NCI-H2029 treated with DMSO at 0.1 percent for 48 hours (cell line): ENCODE results near the gene HPS1.

Experiments used
- DNase-seq: peaks from one replicate; lab custom pipeline; 2025; lab: John Stamatoyannopoulos, UW

HPS1 gene

GRCh38 chr10:98411768-98412167, 35.0 kb downstream of the HPS1 start:
- DNase-seq: no peak

DNA sequence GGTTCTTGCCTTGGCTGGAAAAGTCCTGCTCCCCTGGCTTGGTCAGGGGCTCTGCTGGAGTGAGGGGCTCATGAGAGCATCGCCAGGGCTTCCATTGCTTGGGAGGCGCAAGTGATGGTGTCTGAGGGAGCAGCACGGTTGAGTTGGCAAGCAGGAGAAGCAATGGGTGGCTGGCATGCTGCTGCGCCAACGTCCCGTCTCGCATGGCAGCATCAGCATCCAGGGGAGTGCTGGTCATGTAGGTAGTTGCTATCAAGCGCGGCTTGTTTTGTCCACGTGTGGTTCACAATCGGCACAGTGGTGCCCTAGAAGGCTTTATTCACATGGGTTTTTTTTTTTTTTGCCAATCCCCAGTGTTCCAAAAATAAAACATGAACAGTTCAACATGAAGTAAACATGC, 35.6 kb downstream of the HPS1 start:
- no peak for DNase-seq

- no peak for DNase-seq
These were observed 36.0 kb downstream of the HPS1 start for GRCh38 chr10:98410759-98411158.

DNA sequence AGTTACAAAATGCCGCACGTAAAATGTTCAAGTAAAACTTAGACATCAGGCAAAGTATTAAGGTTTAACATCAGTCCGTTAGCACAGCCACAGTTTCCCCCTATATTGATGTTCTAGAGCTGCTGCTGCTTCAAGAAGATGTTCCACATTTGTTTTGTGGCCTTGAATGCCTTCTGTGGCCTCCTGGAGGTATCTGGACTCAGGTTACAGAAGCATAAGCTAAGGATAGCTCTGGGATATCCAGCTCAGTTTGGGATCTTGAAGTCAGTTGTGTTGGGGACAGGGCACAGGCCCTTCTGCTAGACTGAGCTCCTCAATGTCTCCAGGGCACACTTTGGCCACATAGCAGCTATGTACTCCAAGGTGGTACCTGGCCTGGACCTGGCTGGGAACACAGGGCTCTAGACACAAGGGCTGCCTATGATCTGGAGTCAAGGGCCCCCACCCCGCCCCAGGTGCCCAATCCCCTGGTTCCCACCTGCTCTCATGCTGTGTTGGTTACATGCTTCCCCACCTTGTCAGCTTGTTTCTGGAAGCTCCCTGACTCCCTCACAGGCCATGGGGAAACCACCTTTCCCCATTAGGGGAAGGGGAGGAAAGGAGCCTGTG, 36.5 kb downstream of the HPS1 start:
- DNase-seq: no peak

DNA sequence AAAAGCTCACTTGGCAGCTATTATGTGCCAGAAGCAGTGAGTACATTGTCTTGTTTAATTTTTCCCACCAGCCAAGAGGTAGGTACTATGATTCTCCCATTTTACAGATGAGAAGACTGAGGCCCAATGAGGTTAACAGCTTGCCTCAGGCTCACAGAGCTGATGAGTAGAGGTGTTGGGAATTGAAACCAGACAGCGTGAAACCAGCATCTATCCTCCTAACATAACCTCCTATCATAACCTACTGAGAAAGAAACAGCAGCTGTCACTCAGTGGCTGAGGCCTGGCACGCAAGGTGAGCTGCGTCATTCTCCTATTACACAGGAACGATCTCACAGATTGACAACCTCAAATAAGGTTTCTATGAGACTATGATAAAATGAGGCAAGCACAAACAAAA, 37.9 kb downstream of the HPS1 start:
- DNase-seq: no peak

GRCh38 chr10:98407744-98408241, 38.9 kb downstream of the HPS1 start:
- DNase-seq: no peak

- DNase-seq: no peak
These were observed 39.6 kb downstream of the HPS1 start for GRCh38 chr10:98407017-98407743.

GRCh38 chr10:98405422-98405821, 41.3 kb downstream of the HPS1 start:
- DNase-seq: no peak

DNA sequence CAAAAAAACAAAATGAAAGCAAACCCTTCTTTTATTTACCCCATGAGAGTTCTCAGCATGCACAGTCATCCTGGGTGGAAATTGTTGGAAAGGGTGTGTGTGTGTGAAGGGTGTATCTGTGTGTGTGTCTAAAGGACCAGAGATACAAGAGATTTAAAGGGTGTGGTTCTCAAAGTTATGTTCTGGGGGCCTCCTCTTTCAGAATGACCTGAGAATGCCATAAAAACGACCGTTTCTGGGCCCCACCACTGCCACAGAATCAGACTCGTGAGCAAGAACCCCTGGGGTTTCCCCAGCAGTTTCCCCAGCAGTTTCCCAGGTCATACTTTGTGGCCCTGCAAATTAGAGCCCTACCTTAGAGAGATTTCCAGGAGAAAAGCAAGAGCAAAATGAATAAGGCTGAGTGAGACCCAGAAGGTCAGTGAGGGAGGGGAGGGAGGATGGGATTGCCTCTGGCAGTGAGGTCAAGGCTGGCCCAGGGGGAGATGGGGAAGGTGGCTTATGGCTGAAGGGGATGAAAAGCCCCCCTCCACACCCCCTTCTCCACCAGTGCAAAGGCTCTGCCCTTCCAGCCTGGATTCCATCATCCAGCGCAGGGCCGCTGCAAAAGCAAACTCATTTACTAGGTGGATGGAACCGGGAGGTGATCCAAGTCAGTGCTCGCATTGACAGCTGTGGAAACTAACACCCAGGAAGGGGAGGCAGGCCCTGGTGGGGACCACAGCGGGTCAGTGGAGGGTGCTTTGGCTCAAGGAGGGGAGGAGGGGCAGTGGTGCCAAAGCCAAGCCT, 42.0 kb downstream of the HPS1 start:
- DNase-seq: no peak

GRCh38 chr10:98403812-98404504, 42.8 kb downstream of the HPS1 start:
- no peak for DNase-seq

DNA sequence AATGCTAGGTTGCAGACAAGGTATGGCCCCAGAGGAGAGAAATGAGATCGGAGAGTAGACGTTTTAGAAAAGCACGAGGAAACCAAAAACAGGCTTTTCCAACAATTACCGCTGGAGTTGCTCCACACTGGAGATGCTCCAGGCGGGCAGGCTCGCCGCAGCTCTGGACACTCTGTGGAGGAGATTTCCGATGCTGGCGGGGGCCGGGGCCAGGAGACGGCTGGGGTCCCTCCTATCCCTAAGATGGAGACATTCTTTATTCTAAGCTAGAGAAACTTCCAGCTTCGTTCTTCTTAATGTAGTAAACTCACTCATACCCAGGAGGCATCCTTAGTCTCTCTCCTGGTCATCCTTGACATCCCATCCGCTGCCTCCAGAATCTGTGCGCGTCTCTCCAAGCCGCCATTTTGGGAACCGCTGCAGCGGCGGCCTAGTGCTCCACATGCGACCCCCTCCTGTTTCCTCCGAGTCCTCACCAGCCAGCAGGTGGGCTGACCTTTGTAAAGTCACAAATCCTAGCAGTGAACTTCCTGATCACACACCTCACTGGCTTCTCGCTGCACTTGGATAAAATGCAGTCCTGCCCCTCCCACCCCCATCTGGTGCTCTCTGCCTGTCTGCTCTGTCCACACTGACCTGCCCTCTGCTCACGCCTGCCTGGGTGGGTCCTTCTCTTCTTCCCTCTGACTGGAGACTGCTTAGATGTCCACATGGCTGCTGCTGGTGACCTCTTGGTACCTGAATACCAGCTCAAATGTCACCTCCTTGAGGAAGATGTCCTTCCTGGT, 43.6 kb downstream of the HPS1 start:
- DNase-seq: no peak

DNA sequence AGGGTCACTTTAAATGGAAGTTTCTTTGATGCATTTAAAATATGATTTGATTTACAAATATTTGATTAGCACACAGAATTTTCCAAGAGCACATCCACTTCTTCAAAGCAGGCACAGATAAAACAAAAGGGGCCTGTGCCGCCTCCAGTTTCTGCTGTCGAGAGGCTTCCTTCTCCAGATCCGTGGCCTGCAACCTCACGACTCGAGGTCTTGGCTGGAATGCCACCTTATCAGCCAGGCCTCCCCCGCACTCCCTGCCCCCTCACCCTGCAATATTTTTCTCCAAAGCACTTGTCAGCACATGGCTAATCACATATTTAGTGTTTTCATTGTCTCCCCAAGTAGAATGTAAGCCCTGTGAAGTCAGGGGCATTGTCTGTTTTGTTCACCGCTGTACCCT, 44.3 kb downstream of the HPS1 start:
- no peak for DNase-seq

DNA sequence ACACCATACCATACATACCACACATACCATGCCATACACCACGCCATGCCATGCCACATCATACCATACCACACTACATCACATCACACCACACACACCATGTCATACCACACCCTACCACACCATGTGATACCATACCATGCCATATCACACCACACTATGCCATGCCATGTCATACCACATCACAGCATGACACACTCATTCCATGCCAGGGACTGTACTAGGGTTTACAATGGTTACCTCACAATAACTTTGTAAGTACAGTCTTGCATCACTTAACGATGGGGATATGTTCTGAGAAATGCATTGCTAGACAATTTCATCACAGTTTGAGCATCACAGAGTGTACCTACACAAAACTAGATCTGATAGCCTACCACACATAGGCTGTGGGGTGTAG, 46.3 kb downstream of the HPS1 start:
- no peak for DNase-seq

DNA sequence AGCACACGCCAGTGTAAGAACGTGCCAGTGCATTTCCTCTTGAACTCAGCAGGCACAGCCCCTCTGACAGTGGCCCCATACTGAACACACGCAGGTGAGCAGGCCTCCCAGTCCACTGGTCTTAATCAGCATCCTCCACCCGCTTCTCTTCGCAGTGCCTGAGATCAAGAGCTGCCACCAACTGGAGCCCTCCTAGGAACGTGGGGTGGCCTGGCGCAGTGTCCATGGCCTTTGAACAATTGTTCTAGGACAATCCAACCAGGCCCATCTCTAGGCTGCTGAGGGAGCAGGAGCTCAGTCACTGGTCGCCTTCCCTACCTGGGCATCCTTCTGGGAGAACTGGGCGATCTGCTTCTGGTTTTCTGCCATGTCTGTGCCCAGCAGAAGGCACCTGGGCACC, 47.0 kb downstream of the HPS1 start:
- DNase-seq: no peak

GRCh38 chr10:98397089-98397600, 49.6 kb downstream of the HPS1 start:
- DNase-seq: no peak

- no peak for DNase-seq
These were observed 50.4 kb downstream of the HPS1 start for GRCh38 chr10:98396096-98397063.

GRCh38 chr10:98394851-98395440, 51.8 kb downstream of the HPS1 start:
- DNase-seq: no peak

- DNase-seq: no peak
These were observed 55.1 kb downstream of the HPS1 start for GRCh38 chr10:98391578-98391991.

DNA sequence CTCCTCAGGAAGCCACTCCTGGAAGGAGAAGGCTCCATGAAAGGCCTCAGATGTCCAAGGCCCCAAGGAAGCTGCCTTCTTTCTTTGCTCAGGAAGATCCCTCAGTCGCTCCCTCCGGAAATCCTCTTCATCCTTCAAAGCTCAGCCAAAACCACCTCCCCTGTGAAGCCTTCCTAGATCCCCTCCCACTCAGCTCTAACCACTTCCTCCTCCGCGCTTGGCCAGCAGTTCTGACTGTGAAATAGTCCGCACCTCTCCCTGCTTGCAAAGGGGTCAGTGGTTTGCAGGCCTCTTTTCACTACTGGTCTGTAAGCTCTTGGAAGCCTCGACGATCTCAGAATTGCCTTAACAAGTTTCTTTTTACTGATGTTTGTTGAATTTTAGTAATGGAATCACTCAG, 55.7 kb downstream of the HPS1 start:
- no peak for DNase-seq

DNA sequence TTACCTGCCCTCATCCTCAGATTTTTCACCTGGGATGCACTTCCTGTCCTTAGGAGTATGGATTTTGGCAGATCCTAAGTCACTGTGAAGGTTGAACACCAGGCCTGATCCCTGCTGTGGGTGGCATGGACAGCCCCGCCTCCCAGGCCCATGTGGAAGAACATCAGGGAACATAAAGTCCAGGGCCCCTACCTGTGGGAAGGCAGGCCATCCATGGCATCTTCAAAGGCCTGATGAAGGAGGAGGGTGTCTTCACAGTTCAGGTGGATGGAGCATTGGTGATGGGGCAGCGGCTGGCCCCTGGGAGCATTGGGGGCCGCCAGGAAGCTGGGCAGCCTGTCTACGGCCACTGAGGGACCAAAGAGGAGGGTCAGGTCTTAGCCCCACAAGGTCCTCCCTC, 56.3 kb downstream of the HPS1 start:
- no peak for DNase-seq
